HCT116 (cell line): Measurements from ENCODE around the gene BOC. TPM values are rescaled to one million over a fixed set of nuclear protein-coding genes. Genes with fewer than 3 reads are reported as not detected.

Experiments used
- ATAC-seq: fragments of 200-7000 bp; cut with Tn5 transposase; 2 replicates; pipeline ENCODE4 v1.9.1; 2020; ENCODE audit warnings: mild to moderate bottlenecking, moderate library complexity
- BruUV-seq: library from RNA; stranded (reverse); fragments of 400-500 nt; replicated peaks from 2 replicates; lab custom pipeline; 2021; lab: Mats Ljungman, UMichigan
- CTCF ChIA-PET: fragments of 300-600 bp; sonication (Branson Sonifier 250); formaldehyde crosslinking; loops from one replicate; lab custom pipeline; 2021; ENCODE audit warnings: antibody characterized with exemption; lab: Charles Lee
- POLR2A ChIA-PET: fragments of 300-600, 350-600 bp; sonication (Branson Sonifier 250); formaldehyde crosslinking; loops from one replicate; lab custom pipeline; 2021; ENCODE audit warnings: antibody characterized with exemption; lab: Charles Lee
- RAD21 ChIA-PET, 2 experiments: fragments of 300-600 bp; sonication (Branson Sonifier 250); formaldehyde crosslinking; loops; one replicate each; lab custom pipeline; 2023; ENCODE audit warnings: low total read pairs in 2 of 2; ENCODE audit not compliant: uncharacterized antibody in 2 of 2, unreplicated experiment in 2 of 2, low non-redundant PET in 1 of 2; lab: Charles Lee
- DNase-seq: peaks from one replicate; pipeline ENCODE4 v3.0.0-alpha.2; 2010; ENCODE audit warnings: low read depth, low spot score
- H2AFZ ChIP-seq: fragments of 200-600 bp; shearing (Covaris generic), sonication (generic); 2 replicates; pipeline ENCODE4 v1.6.1; 2017; ENCODE audit warnings: low read depth, mixed run types, mixed read lengths, antibody characterized with exemption, low read length; ENCODE audit not compliant: poor library complexity, severe bottlenecking
- H3K27ac ChIP-seq: 2 replicates; pipeline ENCODE4 v1.5.1; 2012; ENCODE audit warnings: low read depth, low read length
- H3K27me3 ChIP-seq: fragments of 200-600 bp; sonication (generic); 2 replicates; pipeline ENCODE4 v1.6.1; 2016; ENCODE audit warnings: mixed run types, low read length, mixed read lengths; ENCODE audit not compliant: insufficient read depth
- H3K36me3 ChIP-seq, 2 experiments: fragments of 200-500 bp in 1 of 2; fragments of 200-600 bp in 1 of 2; sonication (Bioruptor generic) in 1 of 2; sonication (generic) in 1 of 2; 2 replicates each; pipeline versions ENCODE4 v1.5.1 to v1.6.1; 2014 to 2016; ENCODE audit warnings: low read length in 2 of 2, inconsistent platforms in 1 of 2, mixed read lengths in 1 of 2, mixed run types in 1 of 2; ENCODE audit not compliant: insufficient read depth in 2 of 2, control insufficient read depth in 1 of 2
- H3K4me1 ChIP-seq, 2 experiments: fragments of 200-600 bp in 1 of 2; sonication (generic) in 1 of 2; 2 replicates each; pipeline versions ENCODE4 v1.5.1 to v1.6.1; 2012 to 2017; ENCODE audit warnings: low read length in 2 of 2, inconsistent platforms in 1 of 2, mild to moderate bottlenecking in 1 of 2, mixed read lengths in 1 of 2, mixed run types in 1 of 2, moderate library complexity in 1 of 2; ENCODE audit not compliant: insufficient read depth in 2 of 2, control insufficient read depth in 1 of 2
- H3K4me2 ChIP-seq: fragments of 200-600 bp; sonication (generic); 2 replicates; pipeline ENCODE4 v1.6.1; 2017; ENCODE audit warnings: mixed run types, low read length, mixed read lengths
- H3K4me3 ChIP-seq, 2 experiments: fragments of 200-600 bp in 1 of 2; sonication (generic) in 1 of 2; replicated peaks in 1 of 2; 2 replicates each; pipeline ENCODE4 v1.5.1; 2011 to 2016; ENCODE audit warnings: low read length in 2 of 2, control low read depth in 1 of 2, low read depth in 1 of 2, mild to moderate bottlenecking in 1 of 2, mixed read lengths in 1 of 2, mixed run types in 1 of 2
- H3K79me2 ChIP-seq: fragments of 200-600 bp; sonication (generic); 2 replicates; pipeline ENCODE4 v1.6.1; 2017; ENCODE audit warnings: mild to moderate bottlenecking, mixed run types, low read length, moderate library complexity, mixed read lengths; ENCODE audit not compliant: insufficient read depth
- H3K9ac ChIP-seq: fragments of 200-600 bp; sonication (generic); 2 replicates; pipeline ENCODE4 v1.6.1; 2016; ENCODE audit warnings: low read length, mixed read lengths
- H3K9me2 ChIP-seq: fragments of 200-600 bp; sonication (generic), shearing (Covaris generic); 2 replicates; pipeline ENCODE4 v1.6.1; 2017; ENCODE audit warnings: mixed run types, mild to moderate bottlenecking, moderate library complexity; ENCODE audit not compliant: insufficient read depth
- H3K9me3 ChIP-seq, 2 experiments: fragments of 200-500 bp in 1 of 2; fragments of 200-600 bp in 1 of 2; sonication (Bioruptor generic) in 1 of 2; sonication (generic) in 1 of 2; 2 replicates each; pipeline ENCODE4 v1.6.1; 2014 to 2017; ENCODE audit warnings: low read length in 2 of 2, mixed read lengths in 2 of 2, inconsistent platforms in 1 of 2, low read depth in 1 of 2, mild to moderate bottlenecking in 1 of 2, mixed run types in 1 of 2, moderate library complexity in 1 of 2; ENCODE audit not compliant: control insufficient read depth in 1 of 2, insufficient read depth in 1 of 2
- H4K20me1 ChIP-seq: fragments of 200-600 bp; sonication (generic), shearing (Covaris generic); 2 replicates; pipeline ENCODE4 v1.6.1; 2017; ENCODE audit warnings: mixed run types, mild to moderate bottlenecking, moderate library complexity; ENCODE audit not compliant: insufficient read depth
- CBX3 ChIP-seq: IDR thresholded peaks from 2 replicates; pipeline ENCODE4 v1.6.1; 2012; ENCODE audit warnings: low read depth
- EGR1 ChIP-seq: IDR thresholded peaks from 2 replicates; pipeline ENCODE4 v1.6.1; 2012; ENCODE audit warnings: low read depth
- ELF1 ChIP-seq: IDR thresholded peaks from 2 replicates; pipeline ENCODE4 v1.6.1; 2012; ENCODE audit warnings: low read depth, borderline replicate concordance
- EZH2 ChIP-seq: fragments of 200-600 bp; sonication (generic); IDR thresholded peaks from 2 replicates; pipeline ENCODE4 v1.6.1; 2017; ENCODE audit warnings: antibody characterized with exemption, mixed run types
- EZH2phosphoT487 ChIP-seq: fragments of 200-600 bp; IDR thresholded peaks from 2 replicates; pipeline ENCODE4 v1.6.1; 2018; ENCODE audit warnings: antibody characterized with exemption, borderline replicate concordance
- FOSL1 ChIP-seq: IDR thresholded peaks from 2 replicates; pipeline ENCODE4 v1.6.1; 2012; ENCODE audit warnings: low read depth
- JUND ChIP-seq: IDR thresholded peaks from 2 replicates; pipeline ENCODE4 v1.6.1; 2012
- POLR2A ChIP-seq: IDR thresholded peaks from 2 replicates; pipeline ENCODE4 v1.7.0; 2011; ENCODE audit warnings: borderline replicate concordance; ENCODE audit not compliant: insufficient read depth, insufficient read length; ENCODE audit errors: extremely low read depth
- POLR2AphosphoS5 ChIP-seq: IDR thresholded peaks from 2 replicates; pipeline ENCODE4 v1.6.1; 2011; ENCODE audit warnings: mild to moderate bottlenecking, low read depth, low read length, moderate library complexity
- RAD21 ChIP-seq: IDR thresholded peaks from 2 replicates; pipeline ENCODE4 v1.6.1; 2012; ENCODE audit warnings: low read depth, mild to moderate bottlenecking
- SP1 ChIP-seq: IDR thresholded peaks from 2 replicates; pipeline ENCODE4 v1.6.1; 2012; ENCODE audit warnings: low read depth
- SRF ChIP-seq: IDR thresholded peaks from 2 replicates; pipeline ENCODE4 v1.6.1; 2012; ENCODE audit warnings: low read depth
- TCF7L2 ChIP-seq: IDR thresholded peaks from 2 replicates; pipeline ENCODE4 v1.7.0; 2011; ENCODE audit warnings: borderline replicate concordance, inconsistent platforms; ENCODE audit not compliant: insufficient read depth, insufficient read length; ENCODE audit errors: extremely low read depth
- YY1 ChIP-seq: IDR thresholded peaks from 2 replicates; pipeline ENCODE4 v1.6.1; 2011; ENCODE audit warnings: low read length, low read depth, moderate library complexity, mild to moderate bottlenecking; ENCODE audit not compliant: insufficient replicate concordance; ENCODE audit errors: extremely low read depth
- ZFX ChIP-seq: fragments of 450-650 bp; IDR thresholded peaks from 2 replicates; pipeline ENCODE4 v1.6.1; 2017
- ZNF274 ChIP-seq: fragments of 200-500 bp; sonication (Bioruptor generic); IDR thresholded peaks from 2 replicates; pipeline ENCODE4 v1.6.1; 2014; ENCODE audit warnings: mild to moderate bottlenecking, low read depth, low read length, inconsistent platforms
- intact Hi-C: fragments of 100-400 bp; cut with micrococcal nuclease; formaldehyde crosslinking; loops from 2 replicates; pipeline ENCODE4 v1.10.0; 2022
- total RNA-seq: library from RNA; stranded (reverse); gene quantifications from one replicate; pipeline ENCODE4 v1.2.1, GENCODE V29; 2021; ENCODE audit not compliant: unreplicated experiment
- TF ChIP-seq, protein P1 (sequence below), 3 experiments: fragments of 200-600 bp in 1 of 3; sonication (generic) in 1 of 3; IDR thresholded peaks in 2 of 3; conservative IDR thresholded peaks in 1 of 3; 2 replicates each; pipeline ENCODE4 v1.5.1; 2012 to 2017; ENCODE audit warnings: low read depth in 2 of 3, low read length in 2 of 3, antibody characterized with exemption in 1 of 3, borderline replicate concordance in 1 of 3, control low read depth in 1 of 3, mild to moderate bottlenecking in 1 of 3, mixed read lengths in 1 of 3, mixed run types in 1 of 3, moderate library complexity in 1 of 3; ENCODE audit not compliant: insufficient read depth in 1 of 3
- TF ChIP-seq, protein P2 (sequence below): IDR thresholded peaks from 2 replicates; pipeline ENCODE4 v1.6.1; 2012; ENCODE audit warnings: low read depth
- TF ChIP-seq, protein P3 (sequence below): IDR thresholded peaks from 2 replicates; pipeline ENCODE4 v1.6.1; 2012
- TF ChIP-seq, protein P4 (sequence below): IDR thresholded peaks from 2 replicates; pipeline ENCODE4 v1.6.1; 2012

BOC gene
- total RNA-seq, 1 experiment from 2014 or later: 3.3 TPM

DNA sequence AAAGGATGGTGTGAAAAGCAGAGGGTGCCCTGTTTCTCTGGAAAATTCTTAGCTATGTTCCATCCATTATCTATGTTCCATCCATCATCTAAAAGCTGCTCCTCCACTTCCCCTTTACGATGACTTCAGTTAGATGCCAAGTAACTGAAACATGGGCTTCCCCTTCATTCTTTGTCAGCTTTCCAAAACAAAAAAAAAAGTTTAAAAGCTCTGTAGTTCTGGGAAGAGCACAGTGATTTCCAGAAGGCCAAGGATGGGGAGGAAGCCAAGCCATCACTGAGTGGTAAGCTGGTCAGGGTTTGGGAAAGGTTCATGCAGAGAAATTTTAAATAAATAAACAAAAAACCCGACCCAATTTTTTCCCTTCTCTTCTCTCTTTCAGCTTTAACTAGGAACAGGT lies 118.4 kb downstream of the BOC start:
- Histone ChIP-seq H3K4me1 (no peaks in the 10 kb centered on the region), H2AFZ (no peak overlapping the region), H3K9ac (no peak overlapping the region), H3K79me2 (no peaks in the 10 kb centered on the region), H3K9me2 (no peaks in the 10 kb centered on the region), H3K27me3 (no peaks in the 10 kb centered on the region), H3K36me3 (no peaks in the 10 kb centered on the region), H3K4me2 (no peak overlapping the region), H3K9me3 (no peaks in the 10 kb centered on the region)
- intact Hi-C loops: no loop called here
- TF ChIP-seq EZH2 (no peak), ZNF274 (no peak), EZH2phosphoT487 (no peak), TCF7L2 (no peak), JUND (no peak), ELF1 (no peak), YY1 (no peak), EGR1 (no peak), POLR2A (no peak), ZFX (no peak), POLR2AphosphoS5 (no peak), CBX3 (no peak), SRF (no peak), SP1 (no peak), RAD21 (no peak), FOSL1 (no peak)
- TF ChIP-seq, protein P1, sequence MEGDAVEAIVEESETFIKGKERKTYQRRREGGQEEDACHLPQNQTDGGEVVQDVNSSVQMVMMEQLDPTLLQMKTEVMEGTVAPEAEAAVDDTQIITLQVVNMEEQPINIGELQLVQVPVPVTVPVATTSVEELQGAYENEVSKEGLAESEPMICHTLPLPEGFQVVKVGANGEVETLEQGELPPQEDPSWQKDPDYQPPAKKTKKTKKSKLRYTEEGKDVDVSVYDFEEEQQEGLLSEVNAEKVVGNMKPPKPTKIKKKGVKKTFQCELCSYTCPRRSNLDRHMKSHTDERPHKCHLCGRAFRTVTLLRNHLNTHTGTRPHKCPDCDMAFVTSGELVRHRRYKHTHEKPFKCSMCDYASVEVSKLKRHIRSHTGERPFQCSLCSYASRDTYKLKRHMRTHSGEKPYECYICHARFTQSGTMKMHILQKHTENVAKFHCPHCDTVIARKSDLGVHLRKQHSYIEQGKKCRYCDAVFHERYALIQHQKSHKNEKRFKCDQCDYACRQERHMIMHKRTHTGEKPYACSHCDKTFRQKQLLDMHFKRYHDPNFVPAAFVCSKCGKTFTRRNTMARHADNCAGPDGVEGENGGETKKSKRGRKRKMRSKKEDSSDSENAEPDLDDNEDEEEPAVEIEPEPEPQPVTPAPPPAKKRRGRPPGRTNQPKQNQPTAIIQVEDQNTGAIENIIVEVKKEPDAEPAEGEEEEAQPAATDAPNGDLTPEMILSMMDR (IDR thresholded peaks at IDR 0.05 in 2 of 3, conservative IDR thresholded peaks at IDR 0.05 in 1 of 3; ENCODE audit: borderline replicate concordance in 1 of 3, insufficient read depth in 1 of 3, low read depth in 2 of 3, low read length in 2 of 3): no peak
- TF ChIP-seq, protein P2, sequence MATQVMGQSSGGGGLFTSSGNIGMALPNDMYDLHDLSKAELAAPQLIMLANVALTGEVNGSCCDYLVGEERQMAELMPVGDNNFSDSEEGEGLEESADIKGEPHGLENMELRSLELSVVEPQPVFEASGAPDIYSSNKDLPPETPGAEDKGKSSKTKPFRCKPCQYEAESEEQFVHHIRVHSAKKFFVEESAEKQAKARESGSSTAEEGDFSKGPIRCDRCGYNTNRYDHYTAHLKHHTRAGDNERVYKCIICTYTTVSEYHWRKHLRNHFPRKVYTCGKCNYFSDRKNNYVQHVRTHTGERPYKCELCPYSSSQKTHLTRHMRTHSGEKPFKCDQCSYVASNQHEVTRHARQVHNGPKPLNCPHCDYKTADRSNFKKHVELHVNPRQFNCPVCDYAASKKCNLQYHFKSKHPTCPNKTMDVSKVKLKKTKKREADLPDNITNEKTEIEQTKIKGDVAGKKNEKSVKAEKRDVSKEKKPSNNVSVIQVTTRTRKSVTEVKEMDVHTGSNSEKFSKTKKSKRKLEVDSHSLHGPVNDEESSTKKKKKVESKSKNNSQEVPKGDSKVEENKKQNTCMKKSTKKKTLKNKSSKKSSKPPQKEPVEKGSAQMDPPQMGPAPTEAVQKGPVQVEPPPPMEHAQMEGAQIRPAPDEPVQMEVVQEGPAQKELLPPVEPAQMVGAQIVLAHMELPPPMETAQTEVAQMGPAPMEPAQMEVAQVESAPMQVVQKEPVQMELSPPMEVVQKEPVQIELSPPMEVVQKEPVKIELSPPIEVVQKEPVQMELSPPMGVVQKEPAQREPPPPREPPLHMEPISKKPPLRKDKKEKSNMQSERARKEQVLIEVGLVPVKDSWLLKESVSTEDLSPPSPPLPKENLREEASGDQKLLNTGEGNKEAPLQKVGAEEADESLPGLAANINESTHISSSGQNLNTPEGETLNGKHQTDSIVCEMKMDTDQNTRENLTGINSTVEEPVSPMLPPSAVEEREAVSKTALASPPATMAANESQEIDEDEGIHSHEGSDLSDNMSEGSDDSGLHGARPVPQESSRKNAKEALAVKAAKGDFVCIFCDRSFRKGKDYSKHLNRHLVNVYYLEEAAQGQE: no peak
- TF ChIP-seq, protein P3, sequence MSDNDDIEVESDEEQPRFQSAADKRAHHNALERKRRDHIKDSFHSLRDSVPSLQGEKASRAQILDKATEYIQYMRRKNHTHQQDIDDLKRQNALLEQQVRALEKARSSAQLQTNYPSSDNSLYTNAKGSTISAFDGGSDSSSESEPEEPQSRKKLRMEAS: no peak
- TF ChIP-seq, protein P4, sequence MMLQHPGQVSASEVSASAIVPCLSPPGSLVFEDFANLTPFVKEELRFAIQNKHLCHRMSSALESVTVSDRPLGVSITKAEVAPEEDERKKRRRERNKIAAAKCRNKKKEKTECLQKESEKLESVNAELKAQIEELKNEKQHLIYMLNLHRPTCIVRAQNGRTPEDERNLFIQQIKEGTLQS: no peak
- TF ChIP-seq, all 23 proteins: peak for 0
- DNase-seq (no peak), ATAC-seq (no peak)
- ChIA-PET POLR2A (no interaction called here), RAD21 (no interaction called here), CTCF (no interaction called here)
- no peaks in the 10 kb centered on the region for H4K20me1 ChIP-seq
- H3K27ac ChIP-seq: no peak overlapping the region
- no peak overlapping the region for H3K4me3 ChIP-seq
- no TSS peak for BruUV-seq
